Heart right ventricle (tissue), 16 donors: ENCODE data around the gene MBOAT2. TPM values are rescaled to one million over a fixed set of nuclear protein-coding genes. Genes with fewer than 3 reads are reported as not detected.

Experiments used
- ATAC-seq, 8 donors: fragments of 200-7000 bp; cut with Tn5 transposase; one replicate each; pipeline ENCODE4 v1.9.1; 2020; ENCODE audit warnings: mild to moderate bottlenecking in 8 of 8, moderate library complexity in 8 of 8, moderate number of reproducible peaks in 1 of 8
- DNase-seq, 2 donors: peaks; one replicate each; pipeline ENCODE4 v3.0.0-alpha.2; 2020
- H3K27ac ChIP-seq, 10 donors: fragments of 200-600 bp; sonication (generic) in 2 of 10; one replicate each; pipeline versions ENCODE4 v1.5.0 to v1.8.0; 2020 to 2022; ENCODE audit warnings: mild to moderate bottlenecking in 3 of 10
- H3K27me3 ChIP-seq, 7 donors: fragments of 200-600 bp; one replicate each; pipeline ENCODE4 v1.8.0; 2021 to 2022; ENCODE audit warnings: mild to moderate bottlenecking in 2 of 7
- H3K36me3 ChIP-seq, 9 donors: fragments of 200-600 bp; sonication (generic) in 1 of 9; one replicate each; pipeline versions ENCODE4 v1.5.0 to v1.8.0; 2020 to 2022; ENCODE audit warnings: mild to moderate bottlenecking in 2 of 9
- H3K4me1 ChIP-seq, 9 donors: fragments of 200-600 bp; sonication (generic) in 1 of 9; one replicate each; pipeline versions ENCODE4 v1.5.0 to v1.8.0; 2020 to 2022; ENCODE audit warnings: mild to moderate bottlenecking in 4 of 9
- H3K4me3 ChIP-seq, 10 donors: fragments of 200-600 bp; sonication (generic) in 2 of 10; one replicate each; pipeline versions ENCODE4 v1.5.0 to v1.8.0; 2020 to 2022; ENCODE audit warnings: mild to moderate bottlenecking in 7 of 10, moderate library complexity in 2 of 10
- H3K9me3 ChIP-seq, 11 donors: fragments of 200-600 bp in 10 of 11; sonication (generic) in 2 of 11; one replicate each; pipeline versions ENCODE4 v1.5.0 to v1.8.0; 2013 to 2022; ENCODE audit warnings: mild to moderate bottlenecking in 2 of 11, control low read depth in 1 of 11, moderate library complexity in 1 of 11
- CTCF ChIP-seq, 9 donors: fragments of 200-600 bp; sonication (generic) in 2 of 9; IDR thresholded peaks; one replicate each; pipeline versions ENCODE4 v1.5.0 to v1.8.0; 2021 to 2022; ENCODE audit warnings: antibody characterized with exemption in 9 of 9, mild to moderate bottlenecking in 5 of 9, moderate library complexity in 1 of 9
- WGBS, 2 donors: extraction: QIAGEN DNeasy Blood & Tissue Kit; methylation state at CpG; one replicate each; pipeline ENCODE4 v1.1.7; 2013; ENCODE audit warnings: inconsistent platforms in 1 of 2; 5-methylcytosine and 5-hydroxymethylcytosine counted together
- intact Hi-C, 10 donors: fragments of 100-400 bp; cut with DNase I; formaldehyde crosslinking; loops; one replicate each; pipeline versions ENCODE4 v1.11.1 to v1.14.2; 2022
- polyA plus RNA-seq, 2 donors: library from polyadenylated mRNA; stranded (reverse); fragments of 200-250 nt; gene quantifications; one replicate each; pipeline ENCODE4 v1.2.3, GENCODE V29; 2013
- total RNA-seq, 10 donors: library from RNA; stranded (reverse); fragmentation: NEBNext Ultra II Directional in 3 of 10; extraction: Animal tissue kit (Norgen Biotek cat#: 25700) in 3 of 10; gene quantifications; one replicate each; pipeline versions ENCODE4 v1.2.1 to v1.2.4, GENCODE V29; 2021 to 2023
- donor health status: Arrhythmogenic right ventricular cardiomyopathy.
- donor health status: ischemic (EF 13 %, LVEDD 7.1; RV severe dilation, severe dysfunction).
- donor health status: healthy with polysubstance abuse.
- donor health status: DM: no; HTN: yes; CAD: no.
- donor health status: DM: no; HTN: no; CAD: no.
- donor health status: ischemic (EF 25% LVEDD 6.9; RV normal size, moderate dysfunction).
- donor health status: ischemic (EF 25% LVEDD 5.7; RV mildly dilated, moderate dysfunction).
- donor health status: healthy.
- donor health status: DM: yes; HTN: yes; CAD: no.
- donor health status: Ischemic cardiomyopathy.
- donor health status: ischemic (EF 35%, LVEDD 5.7; RV mildly dilated, moderate dysfunction).
- donor health status: nonischemic (EF 11% LVEDD 7.7; RV severe dilation, severe dysfunction).
- donor health status: DM: yes; HTN: yes; CAD: no.
- donor health status: PGD.
- donor health status: ischemic (EF 29% LVEDD 5.4; RV normal size, mild dysfunction).
- donor health status: nonischemic (EF 23%, LVEDD 6.1; RV moderate dilation, normal function).

MBOAT2 gene
- total and polyA plus RNA-seq, 12 donors = 6.3 to 35.3 (median 18.4) TPM

GRCh38 chr2:8876628-8877027 is 126.9 kb downstream of the MBOAT2 start:
- ATAC-seq (no peak), DNase-seq (no peak)
- no peaks in the 10 kb centered on the region for H3K9me3 ChIP-seq
- intact Hi-C loops = loop anchor here in 2 of 10 donors (10.0 kb wide), 2 partner anchors 218 to 258 kb away; no protein-coding TSS in a partner anchor
- H3K27ac ChIP-seq = no peak overlapping the region
- H3K4me3 ChIP-seq = no peak overlapping the region
- no peak for TF ChIP-seq CTCF (IDR thresholded peaks at IDR 0.05)
- H3K27me3 ChIP-seq = no peaks in the 10 kb centered on the region
- no peaks in the 10 kb centered on the region for H3K4me1 ChIP-seq
- peaks cover 0 to 41% (median 0%) of the 10 kb centered on the region in 9 donors for H3K36me3 ChIP-seq

GRCh38 chr2:8872821-8873432 is 130.6 kb downstream of the MBOAT2 start:
- no peaks in the 10 kb centered on the region for H3K4me1 ChIP-seq
- H3K4me3 ChIP-seq = no peak overlapping the region
- no peaks in the 10 kb centered on the region for H3K27me3 ChIP-seq
- 56 to 58% methylated on average over 11 of the region's 11 CpGs for WGBS, 2 donors
- no peaks in the 10 kb centered on the region for H3K9me3 ChIP-seq
- peaks cover 0 to 26% (median 0%) of the 10 kb centered on the region in 9 donors for H3K36me3 ChIP-seq
- TF ChIP-seq CTCF (IDR thresholded peaks at IDR 0.05) = peak in 8 of 9 donors; percentile 25 to 68 (median 58)
- H3K27ac ChIP-seq = no peak overlapping the region
- DNase-seq = no peak
- ATAC-seq = peak in 1 of 8 donors; percentile 37
- intact Hi-C loops = loop anchor here in 7 of 10 donors (2.0 to 10.0 kb wide), 4 partner anchors 222 to 266 kb away; no protein-coding TSS in a partner anchor

GRCh38 chr2:8870441-8870840 is 133.0 kb downstream of the MBOAT2 start:
- intact Hi-C loops = loop anchor here in 5 of 10 donors (5.0 to 10.0 kb wide), 3 partner anchors 224 to 267 kb away; no protein-coding TSS in a partner anchor
- Histone ChIP-seq H3K9me3 (no peaks in the 10 kb centered on the region), H3K4me3 (no peak overlapping the region), H3K27me3 (no peaks in the 10 kb centered on the region), H3K36me3 (peaks cover 0 to 2% (median 0%) of the 10 kb centered on the region in 9 donors), H3K27ac (no peak overlapping the region), H3K4me1 (no peaks in the 10 kb centered on the region)
- ATAC-seq (no peak), DNase-seq (no peak)
- WGBS, 2 donors = 89 to 90% methylated on average over 2 of the region's 2 CpGs
- TF ChIP-seq CTCF (IDR thresholded peaks at IDR 0.05) = no peak

- no peaks in the 10 kb centered on the region for H3K27me3 ChIP-seq
- no peak overlapping the region for H3K27ac ChIP-seq
- no peak for ATAC-seq
- DNase-seq = no peak
- no peak overlapping the region for H3K4me3 ChIP-seq
- peaks cover 0 to 12% (median 0%) of the 10 kb centered on the region in 9 donors for H3K36me3 ChIP-seq
- intact Hi-C loops = no loop called here
- H3K9me3 ChIP-seq = no peaks in the 10 kb centered on the region
- TF ChIP-seq CTCF (IDR thresholded peaks at IDR 0.05) = no peak
- no peaks in the 10 kb centered on the region for H3K4me1 ChIP-seq
- WGBS, 2 donors = 81 to 85% methylated on average over 3 of the region's 3 CpGs
Measured at GRCh38 chr2:8867363-8867762, 136.1 kb downstream of the MBOAT2 start.
